ENCODE results near the gene ZC3H12C.

Gene ZC3H12C

GRCh38 chr11:110100476-110101240 is 7.5 kb downstream of the ZC3H12C start:
- no peak for DNase-seq

GRCh38 chr11:110106713-110107274 is 13.6 kb downstream of the ZC3H12C start:
- no peak for DNase-seq

- DNase-seq: no peak
Measured at GRCh38 chr11:110110854-110111253, 17.7 kb downstream of the ZC3H12C start.

GRCh38 chr11:110112457-110112856 is 19.3 kb downstream of the ZC3H12C start:
- no peak for DNase-seq

- DNase-seq: no peak
Measured at GRCh38 chr11:110113505-110113904, 20.3 kb downstream of the ZC3H12C start.

- DNase-seq: no peak
Measured at GRCh38 chr11:110113973-110114372, 20.8 kb downstream of the ZC3H12C start.

GRCh38 chr11:110119317-110119716 is 26.1 kb downstream of the ZC3H12C start:
- DNase-seq: no peak

GRCh38 chr11:110121204-110121603 is 28.0 kb downstream of the ZC3H12C start:
- DNase-seq: no peak

- DNase-seq: no peak
Measured at GRCh38 chr11:110123003-110123402, 29.8 kb downstream of the ZC3H12C start.

GRCh38 chr11:110124605-110125004 is 31.4 kb downstream of the ZC3H12C start:
- no peak for DNase-seq

GRCh38 chr11:110125632-110126031 is 32.4 kb downstream of the ZC3H12C start:
- no peak for DNase-seq

GRCh38 chr11:110126936-110127335 is 33.7 kb downstream of the ZC3H12C start:
- DNase-seq: no peak

GRCh38 chr11:110128161-110128560 is 35.0 kb downstream of the ZC3H12C start:
- DNase-seq: no peak

- DNase-seq: no peak
Measured at GRCh38 chr11:110130642-110131238, 37.5 kb downstream of the ZC3H12C start.

- DNase-seq: no peak
Measured at GRCh38 chr11:110131386-110132123, 38.4 kb downstream of the ZC3H12C start.

GRCh38 chr11:110133160-110133559 is 40.0 kb downstream of the ZC3H12C start:
- no peak for DNase-seq

GRCh38 chr11:110134110-110134509 is 40.9 kb downstream of the ZC3H12C start:
- DNase-seq: no peak

GRCh38 chr11:110141812-110142211 is 48.6 kb downstream of the ZC3H12C start:
- DNase-seq: no peak

- no peak for DNase-seq
Measured at GRCh38 chr11:110147962-110148709, 54.9 kb downstream of the ZC3H12C start.

- DNase-seq: no peak
Measured at GRCh38 chr11:110148775-110149744, 55.9 kb downstream of the ZC3H12C start.

- no peak for DNase-seq
Measured at GRCh38 chr11:110152199-110152598, 59.0 kb downstream of the ZC3H12C start.

GRCh38 chr11:110153474-110153873 is 60.3 kb downstream of the ZC3H12C start:
- DNase-seq: no peak

All from activated naive CD4-positive, alpha-beta T cell treated with Interleukin-2 at 50 U/mL for 16 hours (primary cell).